Ascending aorta (tissue), 2 donors: ENCODE data around the gene ADGRB2. TPM values are rescaled to one million over a fixed set of nuclear protein-coding genes. Genes with fewer than 3 reads are reported as not detected.

Experiments used
- DNase-seq, 2 donors: peaks; one replicate each; pipeline ENCODE4 v3.0.0-alpha.2; 2019; ENCODE audit warnings: low spot score in 2 of 2
- H3K27ac ChIP-seq, 2 donors: fragments of 200-600 bp; sonication (generic); one replicate each; pipeline ENCODE4 v1.5.1; 2016 to 2017; ENCODE audit warnings: mild to moderate bottlenecking in 1 of 2
- H3K27me3 ChIP-seq: fragments of 200-600 bp; sonication (generic); one replicate; pipeline ENCODE4 v1.5.1; 2017
- H3K36me3 ChIP-seq, 2 donors: fragments of 200-600 bp; sonication (generic); one replicate each; pipeline ENCODE4 v1.5.1; 2016
- H3K4me1 ChIP-seq, 2 donors: fragments of 200-600 bp; sonication (generic); one replicate each; pipeline ENCODE4 v1.5.1; 2016 to 2017; ENCODE audit warnings: mild to moderate bottlenecking in 1 of 2
- H3K4me3 ChIP-seq, 2 donors: fragments of 200-600 bp; sonication (generic); one replicate each; pipeline ENCODE4 v1.5.1; 2016 to 2017; ENCODE audit warnings: mild to moderate bottlenecking in 1 of 2
- H3K9me3 ChIP-seq, 2 donors: fragments of 200-600 bp; sonication (generic); one replicate each; pipeline ENCODE4 v1.5.1; 2016
- intact Hi-C: fragments of 100-400 bp; cut with DNase I; formaldehyde crosslinking; loops from one replicate; pipeline ENCODE4 v1.15.1; 2023
- total RNA-seq: library from RNA; depleted of rRNA; stranded (reverse); fragments of >200 nt; gene quantifications from one replicate; pipeline ENCODE4 v1.1.0, GENCODE V29; 2016
- TF ChIP-seq, protein P1 (sequence below), 3 experiments: fragments of 200-600 bp in 2 of 3; fragments of 450-650 bp in 1 of 3; sonication (generic) in 2 of 3; IDR thresholded peaks; one replicate each; pipeline ENCODE4 v1.5.1; 2016 to 2019; ENCODE audit warnings: antibody characterized with exemption in 3 of 3, mild to moderate bottlenecking in 1 of 3, moderate library complexity in 1 of 3

ADGRB2 gene
- total RNA-seq, 1 donor from 2014 or later = 1.9 TPM

- Histone ChIP-seq H3K27me3 (no peaks in the 10 kb centered on the region), H3K4me1 (peaks cover 11 to 30% of the 10 kb centered on the region in 2 donors), H3K9me3 (no peaks in the 10 kb centered on the region), H3K27ac (peak overlapping the region; percentile 60 to 70), H3K36me3 (no peaks in the 10 kb centered on the region), H3K4me3 (no peak overlapping the region)
- DNase-seq = no peak
- intact Hi-C loops = no loop called here
- TF ChIP-seq, protein P1, sequence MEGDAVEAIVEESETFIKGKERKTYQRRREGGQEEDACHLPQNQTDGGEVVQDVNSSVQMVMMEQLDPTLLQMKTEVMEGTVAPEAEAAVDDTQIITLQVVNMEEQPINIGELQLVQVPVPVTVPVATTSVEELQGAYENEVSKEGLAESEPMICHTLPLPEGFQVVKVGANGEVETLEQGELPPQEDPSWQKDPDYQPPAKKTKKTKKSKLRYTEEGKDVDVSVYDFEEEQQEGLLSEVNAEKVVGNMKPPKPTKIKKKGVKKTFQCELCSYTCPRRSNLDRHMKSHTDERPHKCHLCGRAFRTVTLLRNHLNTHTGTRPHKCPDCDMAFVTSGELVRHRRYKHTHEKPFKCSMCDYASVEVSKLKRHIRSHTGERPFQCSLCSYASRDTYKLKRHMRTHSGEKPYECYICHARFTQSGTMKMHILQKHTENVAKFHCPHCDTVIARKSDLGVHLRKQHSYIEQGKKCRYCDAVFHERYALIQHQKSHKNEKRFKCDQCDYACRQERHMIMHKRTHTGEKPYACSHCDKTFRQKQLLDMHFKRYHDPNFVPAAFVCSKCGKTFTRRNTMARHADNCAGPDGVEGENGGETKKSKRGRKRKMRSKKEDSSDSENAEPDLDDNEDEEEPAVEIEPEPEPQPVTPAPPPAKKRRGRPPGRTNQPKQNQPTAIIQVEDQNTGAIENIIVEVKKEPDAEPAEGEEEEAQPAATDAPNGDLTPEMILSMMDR (IDR thresholded peaks at IDR 0.05) = no peak
Measured at GRCh38 chr1:31752952-31753475, 11.1 kb downstream of the ADGRB2 start.

- peaks cover 11 to 30% of the 10 kb centered on the region in 2 donors for H3K4me1 ChIP-seq
- no peak for DNase-seq
- no peak overlapping the region for H3K4me3 ChIP-seq
- H3K27me3 ChIP-seq = no peaks in the 10 kb centered on the region
- intact Hi-C loops = no loop called here
- H3K27ac ChIP-seq = no peak overlapping the region
- TF ChIP-seq, protein P1 (IDR thresholded peaks at IDR 0.05) = no peak
- H3K36me3 ChIP-seq = no peaks in the 10 kb centered on the region
- no peaks in the 10 kb centered on the region for H3K9me3 ChIP-seq
Measured at GRCh38 chr1:31752258-31752657, 11.9 kb downstream of the ADGRB2 start.

DNA sequence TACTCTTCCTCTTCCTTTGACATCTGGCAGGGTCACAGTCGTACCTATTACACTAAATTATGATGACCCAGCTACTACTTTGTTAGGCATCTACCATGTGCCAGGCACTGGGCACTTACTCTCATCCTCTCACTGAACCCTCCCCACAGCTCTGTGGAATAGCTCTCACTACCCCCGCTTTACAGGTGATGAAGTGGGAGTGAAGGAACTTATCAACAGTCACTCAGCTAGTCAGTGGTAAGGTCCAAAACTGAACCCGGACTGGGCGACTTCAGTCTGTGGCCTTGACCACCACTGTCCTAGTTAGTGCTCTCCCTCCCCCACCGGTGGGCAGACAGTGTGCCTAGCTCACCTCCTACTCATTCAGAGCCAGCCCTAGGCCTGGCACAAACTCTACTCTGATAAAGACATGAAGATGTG is 12.3 kb downstream of the ADGRB2 start:
- intact Hi-C loops = no loop called here
- Histone ChIP-seq H3K4me3 (no peak overlapping the region), H3K9me3 (no peaks in the 10 kb centered on the region), H3K27me3 (no peaks in the 10 kb centered on the region), H3K27ac (no peak overlapping the region), H3K36me3 (no peaks in the 10 kb centered on the region), H3K4me1 (peaks cover 11 to 30% of the 10 kb centered on the region in 2 donors)
- TF ChIP-seq, protein P1 (IDR thresholded peaks at IDR 0.05) = no peak
- no peak for DNase-seq

- DNase-seq = no peak
- intact Hi-C loops = no loop called here
- peaks cover 11 to 31% of the 10 kb centered on the region in 2 donors for H3K4me1 ChIP-seq
- TF ChIP-seq, protein P1 (IDR thresholded peaks at IDR 0.05) = no peak
- no peaks in the 10 kb centered on the region for H3K27me3 ChIP-seq
- no peaks in the 10 kb centered on the region for H3K9me3 ChIP-seq
- no peaks in the 10 kb centered on the region for H3K36me3 ChIP-seq
- no peak overlapping the region for H3K27ac ChIP-seq
- H3K4me3 ChIP-seq = no peak overlapping the region
Measured at GRCh38 chr1:31750858-31751510, 13.2 kb downstream of the ADGRB2 start.

- TF ChIP-seq, protein P1 (IDR thresholded peaks at IDR 0.05) = no peak
- H3K36me3 ChIP-seq = no peaks in the 10 kb centered on the region
- no peaks in the 10 kb centered on the region for H3K27me3 ChIP-seq
- intact Hi-C loops = loop anchor here (5.0 kb wide), 1 partner anchor 37 kb away; no protein-coding TSS in a partner anchor
- H3K4me1 ChIP-seq = peaks cover 11 to 23% of the 10 kb centered on the region in 2 donors
- DNase-seq = no peak
- no peaks in the 10 kb centered on the region for H3K9me3 ChIP-seq
- H3K27ac ChIP-seq = no peak overlapping the region
- H3K4me3 ChIP-seq = no peak overlapping the region
Measured at GRCh38 chr1:31749785-31750735, 14.1 kb downstream of the ADGRB2 start.
